ENCODE results near the gene XAGE5.
"Not testable (repeated sequence)": the region's sequence is repeated elsewhere in the genome, so short reads cannot be mapped to it uniquely, and the experiment has no call there.

GRCh38 chrX:52843619-52844018, 32.5 kb downstream of the XAGE5 start:
- not testable (repeated sequence) for TF ChIP-seq CTCF (IDR thresholded peaks at IDR 0.05); FOXK1 (CRISPR knock-in tag; IDR thresholded peaks at IDR 0.05); NR2C2 (CRISPR knock-in tag; IDR thresholded peaks at IDR 0.05); ZNF317 (CRISPR knock-in tag; IDR thresholded peaks at IDR 0.05; ENCODE audit: borderline replicate concordance, low read depth); JUN (CRISPR knock-in tag; IDR thresholded peaks at IDR 0.05); ELF4 (CRISPR knock-in tag; IDR thresholded peaks at IDR 0.05; ENCODE audit: low read depth); FOXJ3 (CRISPR knock-in tag; IDR thresholded peaks at IDR 0.05; ENCODE audit: borderline replicate concordance)
- TF ChIP-seq, protein P1, sequence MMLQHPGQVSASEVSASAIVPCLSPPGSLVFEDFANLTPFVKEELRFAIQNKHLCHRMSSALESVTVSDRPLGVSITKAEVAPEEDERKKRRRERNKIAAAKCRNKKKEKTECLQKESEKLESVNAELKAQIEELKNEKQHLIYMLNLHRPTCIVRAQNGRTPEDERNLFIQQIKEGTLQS (CRISPR knock-in tag; conservative IDR thresholded peaks at IDR 0.05) = not testable (repeated sequence)
